Motor neuron (in vitro differentiated cells): ENCODE data around the gene AFAP1L2. TPM values are rescaled to one million over a fixed set of nuclear protein-coding genes. Genes with fewer than 3 reads are reported as not detected.

Experiments used
- ATAC-seq, 8 experiments: fragments of 200-7000 bp; cut with Tn5 transposase; replicated peaks in 6 of 8; 2 replicates each; pipeline ENCODE4 v1.8.0; 2021; ENCODE audit warnings: mild to moderate bottlenecking in 8 of 8, moderate library complexity in 8 of 8
- H3K27ac ChIP-seq, 2 donors: fragments of 250-450 bp; sonication (Bioruptor Pico); 2 replicates each; pipeline ENCODE4 v1.9.0; 2021; ENCODE audit warnings: antibody characterized with exemption in 2 of 2, mild to moderate bottlenecking in 2 of 2, moderate library complexity in 1 of 2
- H3K4me1 ChIP-seq, 2 donors: fragments of 250-450 bp; sonication (Bioruptor Pico); replicated peaks in 1 of 2; 2 replicates each; pipeline ENCODE4 v1.6.1; 2021; ENCODE audit warnings: antibody characterized with exemption in 2 of 2, mild to moderate bottlenecking in 2 of 2, moderate library complexity in 1 of 2
- H3K4me3 ChIP-seq, 5 donors: fragments of 250-450 bp; sonication (Bioruptor Pico); 2 replicates each; pipeline ENCODE4 v1.9.0; 2021; ENCODE audit warnings: antibody characterized with exemption in 5 of 5, mild to moderate bottlenecking in 5 of 5, moderate library complexity in 4 of 5
- WGBS, 10 experiments: fragments of 450-650 bp; shearing (Covaris generic); methylation state at CpG; one replicate each; pipeline ENCODE4 v1.0.0; 2022; 5-methylcytosine and 5-hydroxymethylcytosine counted together
- in situ Hi-C, 9 experiments: fragments of 400-800 bp; cut with MboI; loops; one replicate each; pipeline ENCODE4 v1.15.0; 2021; ENCODE audit warnings: low sequenced_read_pairs in 9 of 9, low pct_unique_long_range_greater_than_20kb in 2 of 9; ENCODE audit not compliant: unreplicated experiment in 9 of 9
- total RNA-seq, 8 experiments: library from RNA; unstranded; fragments of 300-600 nt; gene quantifications; 2 replicates each; pipeline versions ENCODE4 v1.2.3 to v1.2.4, GENCODE V29; 2022

Gene AFAP1L2
- total RNA-seq, 8 experiments from 2014 or later = 3.6 to 111 (median 16.4) TPM

GRCh38 chr10:114281006-114281405 lies 123.3 kb downstream of the AFAP1L2 start:
- no peak overlapping the region for H3K4me3 ChIP-seq
- in situ Hi-C loops = no loop called here
- H3K27ac ChIP-seq = no peak overlapping the region
- 55 to 100% (median 80%) methylated on average over 1 to 5 of the region's 7 CpGs; no CpG with 5 or more reads in 4 of the 10 experiments for WGBS, 10 experiments
- no peak for ATAC-seq
- H3K4me1 ChIP-seq = no peaks in the 10 kb centered on the region

GRCh38 chr10:114279901-114280644 lies 124.2 kb downstream of the AFAP1L2 start:
- Histone ChIP-seq H3K4me3 (no peak overlapping the region), H3K27ac (no peak overlapping the region), H3K4me1 (no peaks in the 10 kb centered on the region)
- in situ Hi-C loops = no loop called here
- no peak for ATAC-seq
- 77 to 100% (median 90%) methylated on average over 1 to 6 of the region's 8 CpGs; no CpG with 5 or more reads in 2 of the 10 experiments for WGBS, 10 experiments

DNA sequence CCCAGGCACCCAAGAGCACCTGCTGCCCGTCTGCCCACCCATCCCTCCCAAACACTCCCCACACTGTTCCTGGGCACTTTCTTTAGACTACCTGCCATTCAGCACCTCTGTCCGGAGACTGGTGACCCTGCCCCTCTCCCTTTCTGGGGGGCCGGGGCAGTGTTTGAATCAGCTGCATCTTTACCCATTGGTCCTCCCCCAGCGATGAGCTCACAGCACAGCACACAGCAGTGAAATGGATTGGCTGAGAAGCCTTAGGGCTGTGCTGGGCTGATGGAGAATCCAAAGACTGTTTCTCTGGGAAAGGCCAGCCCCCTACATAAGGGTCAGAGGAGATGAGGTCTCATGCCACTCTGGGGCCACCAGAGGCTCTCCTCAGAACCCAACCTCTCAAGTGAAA lies 125.0 kb downstream of the AFAP1L2 start:
- no peak for ATAC-seq
- WGBS, 10 experiments = 80 to 100% (median 85%) methylated on average over 1 to 2 of the region's 4 CpGs; no CpG with 5 or more reads in 6 of the 10 experiments
- in situ Hi-C loops = no loop called here

GRCh38 chr10:114278884-114279191 lies 125.5 kb downstream of the AFAP1L2 start:
- no peak overlapping the region for H3K27ac ChIP-seq
- in situ Hi-C loops = no loop called here
- WGBS, 10 experiments = 33 to 90% (median 60%) methylated on average over 1 to 4 of the region's 4 CpGs; no CpG with 5 or more reads in 7 of the 10 experiments
- H3K4me1 ChIP-seq = no peaks in the 10 kb centered on the region
- ATAC-seq = no peak
- H3K4me3 ChIP-seq = no peak overlapping the region

More for the DNA sequence above, 125.0 kb downstream of the AFAP1L2 start:
- Histone ChIP-seq H3K4me1 (no peaks in the 10 kb centered on the region), H3K27ac (no peak overlapping the region), H3K4me3 (no peak overlapping the region)

DNA sequence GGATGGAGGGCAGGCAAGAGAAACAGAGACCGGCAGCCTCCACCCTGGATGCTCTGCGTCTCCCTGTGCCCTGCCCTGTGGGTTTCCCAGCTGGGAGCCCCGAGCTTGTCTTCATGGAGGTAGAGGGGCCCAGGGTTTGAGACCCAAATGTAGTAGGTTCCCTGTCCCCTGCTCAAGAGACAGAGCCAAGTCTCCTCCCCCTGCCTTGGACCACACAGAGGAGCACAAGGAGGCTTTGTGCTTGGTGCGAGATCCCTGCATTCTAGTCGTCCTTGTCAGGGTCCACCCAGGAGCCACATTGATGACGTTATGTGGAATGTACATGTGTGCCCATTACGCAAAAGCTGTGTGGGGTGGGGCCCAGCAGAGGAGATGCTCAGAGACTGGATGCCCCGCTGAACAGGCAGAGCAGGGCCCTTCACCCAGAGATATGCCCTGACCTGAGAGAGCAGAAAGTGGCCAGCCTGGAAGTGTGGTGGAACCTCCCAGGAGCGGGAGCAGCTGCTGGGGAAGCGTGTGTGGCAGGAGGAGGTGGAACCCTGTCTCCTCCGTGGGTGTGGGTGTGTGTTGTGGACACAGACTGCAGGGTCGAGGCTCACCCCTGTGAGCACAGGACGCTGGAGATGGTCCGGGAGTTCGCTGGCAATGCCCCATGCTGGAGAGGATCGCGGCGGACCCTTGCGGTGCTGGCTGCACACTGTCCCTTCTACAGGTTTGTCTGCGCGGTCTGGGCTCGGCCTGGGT lies 126.0 kb downstream of the AFAP1L2 start:
- Histone ChIP-seq H3K27ac (no peak overlapping the region), H3K4me3 (no peak overlapping the region), H3K4me1 (no peaks in the 10 kb centered on the region)
- ATAC-seq = peak in 2 of 8 experiments; percentile 16 to 52
- WGBS, 10 experiments = 20 to 90% (median 72%) methylated on average over 1 to 8 of the region's 22 CpGs; no CpG with 5 or more reads in 6 of the 10 experiments
- in situ Hi-C loops = no loop called here

- in situ Hi-C loops = no loop called here
- ATAC-seq = peak in 3 of 8 experiments; percentile 19 to 45 (median 24)
- no peaks in the 10 kb centered on the region for H3K4me1 ChIP-seq
- 0 to 94% (median 80%) methylated on average over 1 to 5 of the region's 6 CpGs; no CpG with 5 or more reads in 5 of the 10 experiments for WGBS, 10 experiments
- H3K4me3 ChIP-seq = no peak overlapping the region
- no peak overlapping the region for H3K27ac ChIP-seq
Observed at GRCh38 chr10:114276671-114277070, 127.6 kb downstream of the AFAP1L2 start.

- no peaks in the 10 kb centered on the region for H3K4me1 ChIP-seq
- H3K4me3 ChIP-seq = no peak overlapping the region
- in situ Hi-C loops = no loop called here
- H3K27ac ChIP-seq = no peak overlapping the region
- 67 to 100% (median 90%) methylated on average over 1 to 4 of the region's 6 CpGs; no CpG with 5 or more reads in 3 of the 10 experiments for WGBS, 10 experiments
- ATAC-seq = peak in 1 of 8 experiments; percentile 39
Observed at GRCh38 chr10:114276066-114276465, 128.2 kb downstream of the AFAP1L2 start.

- Histone ChIP-seq H3K4me3 (no peak overlapping the region), H3K27ac (no peak overlapping the region), H3K4me1 (no peaks in the 10 kb centered on the region)
- ATAC-seq = peak in 1 of 8 experiments; percentile 49
- in situ Hi-C loops = no loop called here
- WGBS, 10 experiments = 50 to 100% (median 86%) methylated on average over 1 to 7 of the region's 16 CpGs; no CpG with 5 or more reads in 1 of the 10 experiments
Observed at GRCh38 chr10:114274616-114275453, 129.5 kb downstream of the AFAP1L2 start.

DNA sequence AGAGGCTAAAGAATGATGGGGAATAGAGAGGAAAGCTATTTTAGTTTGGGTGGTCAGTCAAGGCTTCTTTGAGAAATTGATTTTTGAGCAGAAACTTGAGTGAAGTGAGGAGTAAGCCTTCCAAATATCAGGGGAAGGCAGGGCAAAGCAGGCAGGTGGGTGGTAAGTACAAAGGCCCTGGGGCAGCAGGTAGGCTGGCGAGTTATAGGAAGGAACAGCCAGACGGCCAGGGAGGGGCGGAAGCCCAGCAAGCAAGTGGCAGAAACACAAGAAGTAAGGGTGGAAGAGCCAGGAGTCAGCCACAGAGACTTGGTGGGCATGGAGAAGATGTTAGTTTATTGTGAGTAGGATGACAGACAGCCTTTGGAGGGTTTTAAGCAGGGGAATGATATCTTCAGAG lies 130.4 kb downstream of the AFAP1L2 start:
- Histone ChIP-seq H3K4me1 (no peaks in the 10 kb centered on the region), H3K4me3 (no peak overlapping the region), H3K27ac (no peak overlapping the region)
- in situ Hi-C loops = no loop called here
- ATAC-seq = no peak
- 60 to 100% (median 83%) methylated on average over 1 to 3 of the region's 3 CpGs; no CpG with 5 or more reads in 4 of the 10 experiments for WGBS, 10 experiments

GRCh38 chr10:114272696-114273095 lies 131.6 kb downstream of the AFAP1L2 start:
- Histone ChIP-seq H3K27ac (no peak overlapping the region), H3K4me1 (no peaks in the 10 kb centered on the region), H3K4me3 (no peak overlapping the region)
- 97 to 100% (median 100%) methylated on average over 1 to 4 of the region's 6 CpGs; no CpG with 5 or more reads in 6 of the 10 experiments for WGBS, 10 experiments
- no peak for ATAC-seq
- in situ Hi-C loops = no loop called here

- ATAC-seq = peak in 3 of 8 experiments; percentile 53 to 98 (median 97)
- in situ Hi-C loops = no loop called here
- Histone ChIP-seq H3K4me1 (no peaks in the 10 kb centered on the region), H3K27ac (no peak overlapping the region), H3K4me3 (no peak overlapping the region)
- WGBS, 10 experiments = 0 to 87% (median 40%) methylated on average over 1 to 3 of the region's 4 CpGs; no CpG with 5 or more reads in 2 of the 10 experiments
Observed at GRCh38 chr10:114271779-114272167, 132.5 kb downstream of the AFAP1L2 start.

DNA sequence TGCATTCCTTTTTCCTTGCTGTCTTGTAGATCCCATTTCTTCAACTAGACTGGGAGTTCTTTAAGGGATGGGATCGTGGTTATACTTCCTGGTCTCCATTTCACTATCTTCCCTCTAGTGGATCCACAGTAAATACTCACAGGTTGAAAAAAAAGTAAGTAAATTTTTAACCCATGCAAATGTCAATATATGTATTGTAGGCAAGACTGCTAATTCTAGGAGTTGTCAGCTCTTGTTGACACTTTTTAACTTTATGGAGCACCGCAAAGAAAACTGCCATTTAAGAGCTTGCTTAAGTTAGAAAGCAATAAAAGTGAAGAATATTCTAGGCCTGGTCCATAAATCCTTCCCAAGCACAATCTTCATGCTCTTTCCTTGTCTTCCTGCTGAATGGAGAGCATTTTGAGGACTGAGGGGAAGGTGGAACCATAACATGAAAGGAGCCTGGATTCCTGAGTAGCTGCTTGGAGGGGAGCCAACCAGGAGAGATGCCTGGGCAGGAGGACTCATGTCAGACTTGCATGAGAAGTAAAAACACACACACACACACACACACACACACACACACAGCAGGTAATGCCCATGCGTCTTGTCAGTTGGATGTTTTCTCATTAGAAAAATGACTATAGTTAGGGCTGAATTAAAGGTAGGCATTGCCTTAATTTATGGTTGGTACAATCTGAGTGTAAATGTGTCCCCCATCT lies 133.1 kb downstream of the AFAP1L2 start:
- in situ Hi-C loops = no loop called here
- WGBS, 10 experiments = 44 to 100% (median 75%) methylated on average over 1 to 3 of the region's 3 CpGs
- Histone ChIP-seq H3K27ac (no peak overlapping the region), H3K4me1 (no peaks in the 10 kb centered on the region), H3K4me3 (no peak overlapping the region)
- ATAC-seq = peak in 3 of 8 experiments; percentile 18 to 29 (median 27)
